ENCODE data around the gene SIPA1L3. TPM values are rescaled to one million over a fixed set of nuclear protein-coding genes. Genes with fewer than 3 reads are reported as not detected.
A peak's percentile ranks its signal among the peaks of the same experiment; 100 is the strongest.

Gene SIPA1L3
- total and polyA plus RNA-seq, 8 donors, result 2.9 to 211 (median 24.3) TPM

GRCh38 chr19:38234615-38235014 lies 327.6 kb downstream of the SIPA1L3 start:
- no peaks in the 10 kb centered on the region for H3K9me3 ChIP-seq
- H3K4me3 ChIP-seq, result no peak overlapping the region
- no peaks in the 10 kb centered on the region for H3K36me3 ChIP-seq
- intact Hi-C loops (cut with DNase I; ENCODE audit: low total_unique reads), result loop anchor here (5.0 kb wide), 1 partner anchor 93 kb away; no protein-coding TSS in a partner anchor
- TF ChIP-seq POLR2A (IDR thresholded peaks at IDR 0.05) (no peak), POLR2AphosphoS5 (IDR thresholded peaks at IDR 0.05) (no peak), EP300 (IDR thresholded peaks at IDR 0.05) (no peak)
- TF ChIP-seq, protein P1, sequence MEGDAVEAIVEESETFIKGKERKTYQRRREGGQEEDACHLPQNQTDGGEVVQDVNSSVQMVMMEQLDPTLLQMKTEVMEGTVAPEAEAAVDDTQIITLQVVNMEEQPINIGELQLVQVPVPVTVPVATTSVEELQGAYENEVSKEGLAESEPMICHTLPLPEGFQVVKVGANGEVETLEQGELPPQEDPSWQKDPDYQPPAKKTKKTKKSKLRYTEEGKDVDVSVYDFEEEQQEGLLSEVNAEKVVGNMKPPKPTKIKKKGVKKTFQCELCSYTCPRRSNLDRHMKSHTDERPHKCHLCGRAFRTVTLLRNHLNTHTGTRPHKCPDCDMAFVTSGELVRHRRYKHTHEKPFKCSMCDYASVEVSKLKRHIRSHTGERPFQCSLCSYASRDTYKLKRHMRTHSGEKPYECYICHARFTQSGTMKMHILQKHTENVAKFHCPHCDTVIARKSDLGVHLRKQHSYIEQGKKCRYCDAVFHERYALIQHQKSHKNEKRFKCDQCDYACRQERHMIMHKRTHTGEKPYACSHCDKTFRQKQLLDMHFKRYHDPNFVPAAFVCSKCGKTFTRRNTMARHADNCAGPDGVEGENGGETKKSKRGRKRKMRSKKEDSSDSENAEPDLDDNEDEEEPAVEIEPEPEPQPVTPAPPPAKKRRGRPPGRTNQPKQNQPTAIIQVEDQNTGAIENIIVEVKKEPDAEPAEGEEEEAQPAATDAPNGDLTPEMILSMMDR (IDR thresholded peaks at IDR 0.05), result no peak
- DNase-seq, result no peak
- peaks cover 3 to 82% (median 6%) of the 10 kb centered on the region in 3 donors for H3K27me3 ChIP-seq
- H3K4me1 ChIP-seq, result no peaks in the 10 kb centered on the region
- H3K27ac ChIP-seq, result no peak overlapping the region
- WGBS, 5 donors, result 84 to 98% (median 88%) methylated on average over 4 of the region's 4 CpGs

DNA sequence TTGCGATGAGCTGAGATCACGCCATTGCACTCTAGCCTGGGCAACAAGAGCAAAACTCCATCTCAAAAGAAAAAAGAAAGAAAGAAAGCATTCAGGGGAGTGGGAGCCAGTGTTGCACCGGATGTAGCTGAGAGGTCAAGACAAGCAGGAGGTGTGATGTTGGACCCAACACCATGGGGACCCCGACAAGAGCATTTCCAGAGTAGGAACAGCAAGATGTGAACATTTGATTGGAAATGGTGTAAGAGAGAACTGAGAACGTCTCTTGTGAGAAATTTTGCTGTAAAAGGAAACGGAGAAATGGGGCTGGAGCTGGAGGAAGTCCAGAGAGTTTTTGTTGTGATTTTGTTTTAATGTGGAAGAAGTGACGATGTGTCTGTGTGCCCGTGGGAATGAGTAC lies 332.8 kb downstream of the SIPA1L3 start:
- Histone ChIP-seq H3K4me1 (peaks cover 7 to 14% (median 13%) of the 10 kb centered on the region in 4 donors), H3K9me3 (no peaks in the 10 kb centered on the region), H3K4me3 (no peak overlapping the region), H3K36me3 (no peaks in the 10 kb centered on the region), H3K27ac (no peak overlapping the region), H3K27me3 (peaks cover 0 to 30% (median 0%) of the 10 kb centered on the region in 3 donors)
- intact Hi-C loops (cut with DNase I; ENCODE audit: low total_unique reads), result no loop called here
- 62 to 74% (median 70%) methylated on average over 8 of the region's 8 CpGs for WGBS, 5 donors
- TF ChIP-seq POLR2AphosphoS5 (IDR thresholded peaks at IDR 0.05) (no peak), POLR2A (IDR thresholded peaks at IDR 0.05) (no peak), EP300 (IDR thresholded peaks at IDR 0.05) (no peak)
- TF ChIP-seq, protein P1 (IDR thresholded peaks at IDR 0.05), result no peak
- DNase-seq, result no peak

- no peaks in the 10 kb centered on the region for H3K9me3 ChIP-seq
- TF ChIP-seq, protein P1 (IDR thresholded peaks at IDR 0.05), result no peak
- TF ChIP-seq POLR2A (IDR thresholded peaks at IDR 0.05) (no peak), EP300 (IDR thresholded peaks at IDR 0.05) (no peak), POLR2AphosphoS5 (IDR thresholded peaks at IDR 0.05) (no peak)
- peaks cover 0 to 8% (median 0%) of the 10 kb centered on the region in 3 donors for H3K27me3 ChIP-seq
- 46 to 60% (median 54%) methylated on average over 15 of the region's 15 CpGs for WGBS, 5 donors
- peaks cover 15 to 49% (median 35%) of the 10 kb centered on the region in 4 donors for H3K4me1 ChIP-seq
- H3K27ac ChIP-seq, result no peak overlapping the region
- H3K4me3 ChIP-seq, result peak overlapping the region; percentile 17 to 35 (median 30)
- no peak for DNase-seq
- no peaks in the 10 kb centered on the region for H3K36me3 ChIP-seq
- intact Hi-C loops (cut with DNase I; ENCODE audit: low total_unique reads), result no loop called here
These were observed 336.3 kb downstream of the SIPA1L3 start for GRCh38 chr19:38243279-38243673.

- TF ChIP-seq POLR2AphosphoS5 (IDR thresholded peaks at IDR 0.05), result no peak
- no peak for TF ChIP-seq EP300 (IDR thresholded peaks at IDR 0.05)
- no peak for TF ChIP-seq POLR2A (IDR thresholded peaks at IDR 0.05)
- TF ChIP-seq, protein P1 (IDR thresholded peaks at IDR 0.05), result no peak
- H3K4me3 ChIP-seq, result no peak overlapping the region
- peaks cover 24 to 67% (median 50%) of the 10 kb centered on the region in 4 donors for H3K4me1 ChIP-seq
- 56 to 79% (median 70%) methylated on average over 13 to 14 of the region's 14 CpGs for WGBS, 5 donors
- no peaks in the 10 kb centered on the region for H3K9me3 ChIP-seq
- intact Hi-C loops (cut with DNase I; ENCODE audit: low total_unique reads), result loop anchor here (5.0 kb wide), 1 partner anchor 86 kb away; no protein-coding TSS in a partner anchor
- peak overlapping the region in 4 of 5 donors; percentile 57 to 92 (median 64) for H3K27ac ChIP-seq
- no peak for DNase-seq
- no peaks in the 10 kb centered on the region for H3K27me3 ChIP-seq
- H3K36me3 ChIP-seq, result no peaks in the 10 kb centered on the region
These were observed 339.0 kb downstream of the SIPA1L3 start for GRCh38 chr19:38245826-38246498.
